Mucosa of stomach (tissue), 1 donor: ENCODE measurements around the gene MUC5AC.

ENCODE experiments used
- H3K27me3 ChIP-seq: one replicate; pipeline ENCODE4 v1.7.0; 2013; ENCODE audit warnings: mild to moderate bottlenecking, low read length; ENCODE audit not compliant: control insufficient read depth, insufficient read depth
- H3K36me3 ChIP-seq: one replicate; pipeline ENCODE4 v1.7.0; 2013; ENCODE audit warnings: low read length; ENCODE audit not compliant: control insufficient read depth, insufficient read depth
- H3K4me1 ChIP-seq: one replicate; pipeline ENCODE4 v1.7.0; 2013; ENCODE audit warnings: mild to moderate bottlenecking, low read length; ENCODE audit not compliant: control insufficient read depth, insufficient read depth
- H3K4me3 ChIP-seq: one replicate; pipeline ENCODE4 v1.7.0; 2013; ENCODE audit warnings: low read length
- H3K9ac ChIP-seq: one replicate; pipeline ENCODE4 v1.7.0; 2013; ENCODE audit warnings: mild to moderate bottlenecking, low read length, moderate library complexity
- H3K9me3 ChIP-seq: one replicate; pipeline ENCODE4 v1.7.0; 2013; ENCODE audit warnings: mild to moderate bottlenecking, low read length, moderate library complexity; ENCODE audit not compliant: control insufficient read depth
- donor health status: Pancreatic carcinoma.

The MUC5AC gene

GRCh38 chr11:1201395-1202153 is 43.8 kb downstream of the MUC5AC start:
- Histone ChIP-seq H3K4me3 (no peak overlapping the region), H3K27me3 (peaks cover 9% of the 10 kb centered on the region), H3K9ac (no peak overlapping the region), H3K4me1 (peaks cover 15% of the 10 kb centered on the region), H3K9me3 (no peaks in the 10 kb centered on the region), H3K36me3 (peaks cover 15% of the 10 kb centered on the region)

- Histone ChIP-seq H3K36me3 (peaks cover 15% of the 10 kb centered on the region), H3K4me3 (no peak overlapping the region), H3K4me1 (peaks cover 15% of the 10 kb centered on the region), H3K9ac (no peak overlapping the region), H3K27me3 (peaks cover 9% of the 10 kb centered on the region), H3K9me3 (no peaks in the 10 kb centered on the region)
These were observed 44.5 kb downstream of the MUC5AC start for GRCh38 chr11:1202154-1202775.

DNA sequence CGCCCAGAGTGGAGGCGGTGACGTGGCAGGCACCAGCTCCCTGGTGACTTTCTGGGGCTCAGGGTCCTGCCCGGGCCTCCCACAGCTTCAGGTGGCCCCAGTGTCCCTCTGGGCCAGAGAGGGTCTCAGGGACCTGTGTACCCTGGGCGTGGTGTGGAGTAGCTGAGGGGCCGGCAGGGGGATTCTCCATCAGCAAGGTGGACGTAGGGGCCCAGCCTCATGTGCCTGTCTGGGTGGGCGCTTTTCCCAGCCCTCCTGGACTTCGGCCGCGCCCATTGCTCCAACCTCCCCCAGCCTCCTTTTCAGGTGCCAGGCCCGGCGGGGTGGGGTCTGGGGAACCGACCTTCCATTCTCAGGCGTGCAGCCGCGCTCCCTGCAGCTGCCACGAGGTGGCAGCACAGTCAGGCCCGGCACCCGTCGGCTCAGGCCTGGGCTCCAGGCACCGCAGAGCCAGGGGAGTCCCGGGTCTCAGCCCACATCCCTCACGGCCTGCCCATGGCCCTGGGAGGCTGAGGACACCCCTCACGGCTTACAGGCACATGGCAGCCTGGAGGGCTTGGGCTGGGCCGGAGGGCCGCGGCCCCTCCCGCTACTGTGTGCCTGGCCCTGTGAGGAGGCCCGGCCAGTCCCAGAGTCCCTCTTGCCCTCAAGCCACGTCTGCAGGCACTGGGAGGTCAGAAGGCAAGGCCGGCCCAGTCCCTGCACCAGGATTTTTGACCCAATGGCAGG is 45.2 kb downstream of the MUC5AC start:
- Histone ChIP-seq H3K4me1 (peaks cover 22% of the 10 kb centered on the region), H3K9me3 (no peaks in the 10 kb centered on the region), H3K36me3 (peaks cover 15% of the 10 kb centered on the region), H3K9ac (no peak overlapping the region), H3K27me3 (peaks cover 9% of the 10 kb centered on the region), H3K4me3 (no peak overlapping the region)

GRCh38 chr11:1203505-1204271 is 45.9 kb downstream of the MUC5AC start:
- Histone ChIP-seq H3K36me3 (peaks cover 15% of the 10 kb centered on the region), H3K4me1 (peaks cover 29% of the 10 kb centered on the region), H3K27me3 (peaks cover 9% of the 10 kb centered on the region), H3K9me3 (no peaks in the 10 kb centered on the region), H3K4me3 (no peak overlapping the region), H3K9ac (no peak overlapping the region)

GRCh38 chr11:1204381-1205101 is 46.8 kb downstream of the MUC5AC start:
- no peak overlapping the region for H3K9ac ChIP-seq
- H3K27me3 ChIP-seq: peaks cover 6% of the 10 kb centered on the region
- H3K36me3 ChIP-seq: peaks cover 15% of the 10 kb centered on the region
- peaks cover 29% of the 10 kb centered on the region for H3K4me1 ChIP-seq
- H3K4me3 ChIP-seq: no peak overlapping the region
- no peaks in the 10 kb centered on the region for H3K9me3 ChIP-seq

DNA sequence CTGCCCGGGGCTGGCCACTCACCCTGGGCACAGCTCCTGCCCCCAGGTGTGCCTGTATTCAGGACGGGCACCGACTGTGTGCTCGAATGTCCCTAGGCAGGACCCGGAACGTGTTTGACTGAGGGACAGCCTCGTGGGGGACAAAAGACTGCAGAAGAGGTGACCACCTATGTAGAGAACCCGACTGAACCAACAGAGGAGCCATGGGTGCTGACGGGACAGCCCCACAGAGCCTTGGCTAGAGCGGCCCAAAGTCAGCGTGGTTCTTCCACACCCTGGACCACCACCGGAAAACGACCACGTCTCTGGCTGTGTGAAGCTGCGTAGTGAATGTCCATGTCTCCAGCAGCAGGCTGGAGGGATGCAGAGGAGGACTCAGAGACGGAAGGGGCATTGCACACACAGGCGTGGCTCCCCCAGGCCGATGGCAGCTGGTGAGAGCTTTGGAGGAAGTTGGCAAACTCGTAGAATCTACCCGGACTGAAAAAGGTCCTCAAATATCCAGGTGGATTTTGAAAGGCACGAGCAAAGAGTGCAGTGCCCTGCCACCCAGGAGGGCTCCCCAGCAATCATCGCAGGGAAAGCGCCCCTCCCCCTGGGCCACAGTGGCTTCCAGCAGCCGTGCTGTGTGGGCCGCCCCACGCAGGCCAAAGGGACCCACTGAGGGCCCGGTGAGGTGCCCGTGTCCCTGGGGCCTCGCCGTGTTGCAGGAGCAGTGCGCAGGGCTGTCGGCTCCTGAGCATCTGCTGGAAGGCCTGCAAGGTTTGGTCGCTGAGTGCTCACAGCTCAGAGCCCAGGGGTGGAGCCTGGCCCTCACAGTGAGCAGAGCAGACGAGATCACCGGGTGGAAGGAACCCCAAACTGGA is 47.6 kb downstream of the MUC5AC start:
- Histone ChIP-seq H3K4me1 (peaks cover 29% of the 10 kb centered on the region), H3K27me3 (peaks cover 6% of the 10 kb centered on the region), H3K4me3 (no peak overlapping the region), H3K36me3 (peaks cover 10% of the 10 kb centered on the region), H3K9ac (no peak overlapping the region), H3K9me3 (no peaks in the 10 kb centered on the region)

- no peak overlapping the region for H3K4me3 ChIP-seq
- H3K9ac ChIP-seq: no peak overlapping the region
- H3K27me3 ChIP-seq: peaks cover 6% of the 10 kb centered on the region
- H3K4me1 ChIP-seq: peaks cover 29% of the 10 kb centered on the region
- H3K36me3 ChIP-seq: peaks cover 4% of the 10 kb centered on the region
- no peaks in the 10 kb centered on the region for H3K9me3 ChIP-seq
These were observed 48.2 kb downstream of the MUC5AC start for GRCh38 chr11:1205987-1206331.

DNA sequence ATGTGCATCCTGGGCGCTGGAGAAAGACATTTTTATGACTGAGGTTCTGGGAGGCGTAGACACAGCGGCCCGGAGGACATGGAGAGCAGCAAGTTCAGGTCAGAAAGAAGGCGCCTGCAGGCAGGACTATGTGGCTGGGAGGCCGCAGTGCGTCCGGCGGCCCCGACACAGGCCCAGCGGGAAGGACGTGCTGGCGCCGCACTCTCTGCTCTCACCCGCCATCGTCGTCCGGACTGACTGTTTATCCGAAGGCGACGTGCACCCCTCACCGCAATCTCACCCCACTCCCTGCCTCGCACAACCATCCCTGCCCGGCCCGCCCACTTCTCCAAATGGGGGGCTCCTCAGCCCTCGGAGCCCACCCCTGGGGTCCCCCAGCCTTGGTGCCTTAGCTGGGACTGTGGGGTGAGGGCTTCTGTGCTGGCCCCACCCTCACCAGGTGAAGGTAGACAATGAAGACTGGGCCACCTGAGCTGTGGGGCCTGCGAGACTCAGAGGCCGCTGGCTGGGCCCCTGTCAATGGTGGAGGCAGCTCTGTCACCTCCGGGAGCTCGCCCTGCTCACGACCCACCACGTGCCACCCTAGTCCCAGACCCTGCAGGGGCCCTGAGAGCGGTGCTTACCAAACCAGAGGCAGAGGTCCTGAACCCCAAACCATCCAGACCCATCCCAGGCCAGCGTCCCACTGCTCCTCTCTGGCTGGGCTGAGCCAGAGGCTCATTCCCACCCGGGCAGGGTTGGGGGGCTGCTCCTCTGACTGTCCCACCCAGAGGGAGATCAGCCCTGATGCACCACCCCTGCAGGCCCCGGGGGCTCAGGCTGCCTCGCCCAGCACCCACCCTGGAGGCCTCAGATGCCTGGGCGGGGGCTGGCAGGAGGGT is 48.9 kb downstream of the MUC5AC start:
- Histone ChIP-seq H3K4me3 (no peak overlapping the region), H3K36me3 (no peaks in the 10 kb centered on the region), H3K4me1 (peaks cover 29% of the 10 kb centered on the region)

DNA sequence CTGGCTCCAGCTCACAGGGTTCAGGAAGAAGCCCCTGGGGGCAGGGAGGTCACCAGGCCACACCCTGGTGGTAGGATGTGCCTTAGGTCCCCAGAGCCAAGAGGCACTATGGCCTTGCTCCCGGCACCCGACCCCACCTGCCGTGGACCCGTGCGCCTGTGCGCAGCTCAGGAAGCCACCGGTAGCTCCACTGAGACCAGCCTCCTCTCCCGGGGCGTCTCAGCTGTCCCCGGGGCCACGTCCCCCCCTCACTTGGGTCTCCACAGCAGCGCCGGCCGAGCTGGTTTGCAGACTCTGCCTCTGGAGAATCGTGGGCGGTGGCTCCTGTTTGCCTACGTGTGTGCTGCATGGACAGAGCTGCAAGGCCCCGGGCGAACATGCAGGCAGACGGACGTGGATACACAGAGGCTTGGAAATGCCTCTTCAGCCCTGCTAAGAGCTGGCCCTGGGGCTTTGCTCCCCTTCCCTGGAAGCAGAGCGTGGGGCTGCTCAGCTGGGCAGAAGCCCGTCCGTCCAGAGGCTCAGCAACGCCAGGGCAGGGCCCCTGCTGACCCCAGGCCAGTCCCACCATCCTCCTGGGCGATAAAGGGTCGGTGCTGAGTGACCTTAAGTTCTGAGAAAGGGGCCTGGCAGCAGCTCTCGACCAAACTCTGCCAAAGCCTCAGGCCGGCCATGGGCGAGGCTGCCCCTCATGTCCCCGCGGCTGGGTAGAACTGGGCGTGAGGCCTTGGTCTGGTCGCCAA is 49.8 kb downstream of the MUC5AC start:
- H3K27me3 ChIP-seq: peaks cover 6% of the 10 kb centered on the region
- peaks cover 29% of the 10 kb centered on the region for H3K4me1 ChIP-seq
- no peaks in the 10 kb centered on the region for H3K9me3 ChIP-seq
- H3K4me3 ChIP-seq: no peak overlapping the region
- H3K36me3 ChIP-seq: no peaks in the 10 kb centered on the region
- no peak overlapping the region for H3K9ac ChIP-seq

More for the DNA sequence above, 48.9 kb downstream of the MUC5AC start:
- no peak overlapping the region for H3K9ac ChIP-seq
- no peaks in the 10 kb centered on the region for H3K9me3 ChIP-seq
- peaks cover 6% of the 10 kb centered on the region for H3K27me3 ChIP-seq

DNA sequence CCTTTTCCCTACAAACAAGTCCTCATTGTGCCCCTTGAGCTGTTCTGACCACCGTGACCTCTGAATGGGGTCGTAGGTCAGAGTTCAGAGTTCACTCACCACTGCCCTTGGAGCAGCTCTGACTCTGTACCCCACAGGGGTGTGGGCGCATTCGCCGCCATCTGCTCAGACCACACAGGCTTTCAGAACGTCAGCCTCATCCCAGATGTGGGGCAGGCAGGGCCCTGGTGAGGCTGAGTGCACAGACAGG is 50.3 kb downstream of the MUC5AC start:
- no peaks in the 10 kb centered on the region for H3K9me3 ChIP-seq
- no peak overlapping the region for H3K9ac ChIP-seq
- peaks cover 6% of the 10 kb centered on the region for H3K27me3 ChIP-seq
- no peak overlapping the region for H3K4me3 ChIP-seq
- H3K36me3 ChIP-seq: no peaks in the 10 kb centered on the region
- peaks cover 24% of the 10 kb centered on the region for H3K4me1 ChIP-seq
